ENCODE data around the gene PCDH12.

The PCDH12 gene

GRCh38 chr5:141958113-141958512, at the start of gene PCDH12:
TSS of gene PCDH12 (minus strand) at chr5:141958202. CDS start at chr5:141957851, 351 bp downstream.
- peak; percentile 27 for DNase-seq

- DNase-seq: no peak
Measured at GRCh38 chr5:142007237-142007544, 49.2 kb upstream of the PCDH12 start.

GRCh38 chr5:142006363-142007236, 48.6 kb upstream of the PCDH12 start:
- DNase-seq: no peak

GRCh38 chr5:142003266-142003800, 45.3 kb upstream of the PCDH12 start:
- no peak for DNase-seq

GRCh38 chr5:142000704-142001484, 42.9 kb upstream of the PCDH12 start:
- DNase-seq: peak; percentile 11

GRCh38 chr5:142000173-142000572, 42.2 kb upstream of the PCDH12 start:
- no peak for DNase-seq

- DNase-seq: no peak
Measured at GRCh38 chr5:141997358-141997960, 39.5 kb upstream of the PCDH12 start.

- no peak for DNase-seq
Measured at GRCh38 chr5:141995656-141996055, 37.7 kb upstream of the PCDH12 start.

- no peak for DNase-seq
Measured at GRCh38 chr5:141994511-141995136, 36.6 kb upstream of the PCDH12 start.

- peak; percentile 56 for DNase-seq
Measured at GRCh38 chr5:141992349-141992963, 34.5 kb upstream of the PCDH12 start.

- DNase-seq: no peak
Measured at GRCh38 chr5:141989720-141990119, 31.7 kb upstream of the PCDH12 start.

GRCh38 chr5:141986072-141986471, 28.1 kb upstream of the PCDH12 start:
- DNase-seq: no peak

- no peak for DNase-seq
Measured at GRCh38 chr5:141982626-141983025, 24.6 kb upstream of the PCDH12 start.

- no peak for DNase-seq
Measured at GRCh38 chr5:141978389-141978788, 20.4 kb upstream of the PCDH12 start.

- DNase-seq: no peak
Measured at GRCh38 chr5:141976176-141976575, 18.2 kb upstream of the PCDH12 start.

GRCh38 chr5:141973871-141974595, 16.0 kb upstream of the PCDH12 start:
- DNase-seq: peak; percentile 61

- DNase-seq: no peak
Measured at GRCh38 chr5:141969783-141970771, 12.1 kb upstream of the PCDH12 start.

- DNase-seq: peak; percentile 94
Measured at GRCh38 chr5:141968914-141969608, 11.1 kb upstream of the PCDH12 start, which contains the start of gene RNF14. TSS of gene RNF14 (plus strand) at chr5:141969105. CDS start at chr5:141973589, 4,484 bp downstream.

- DNase-seq: no peak
Measured at GRCh38 chr5:141966963-141967333, 8.9 kb upstream of the PCDH12 start.

Data from fibroblast of skin of right biceps (primary cell).